Natural killer cell (primary cell): Measurements from ENCODE around the gene CLCN6. TPM values are rescaled to one million over a fixed set of nuclear protein-coding genes. Genes with fewer than 3 reads are reported as not detected.

ENCODE experiments used
- ATAC-seq, 3 donors: fragments of 150-1000 bp in 2 of 3; fragments of 200-7000 bp in 1 of 3; cut with Tn5 transposase; 1 replicate in 1 of 3; 2 replicates in 2 of 3; pipeline ENCODE4 v1.10.0; 2021; ENCODE audit warnings: mild to moderate bottlenecking in 2 of 3, moderate library complexity in 2 of 3
- DNase-seq, 2 donors: peaks; one replicate each; pipeline versions ENCODE4 v3.0.0 to v3.0.0-alpha.2; 2013 to 2021; ENCODE audit warnings: mixed read lengths in 1 of 2
- H3K27ac ChIP-seq: one replicate; pipeline ENCODE4 v1.5.1; 2013; ENCODE audit warnings: mild to moderate bottlenecking, low read length
- H3K27me3 ChIP-seq: one replicate; pipeline ENCODE4 v1.6.1; 2013; ENCODE audit warnings: low read length; ENCODE audit not compliant: control insufficient read depth, insufficient read depth
- H3K36me3 ChIP-seq: one replicate; pipeline ENCODE4 v1.6.1; 2013; ENCODE audit warnings: low read length; ENCODE audit not compliant: control insufficient read depth, insufficient read depth
- H3K4me1 ChIP-seq: one replicate; pipeline ENCODE4 v1.6.1; 2013; ENCODE audit warnings: low read length; ENCODE audit not compliant: control insufficient read depth, insufficient read depth
- H3K4me3 ChIP-seq: one replicate; pipeline ENCODE4 v1.5.1; 2013; ENCODE audit warnings: low read length
- H3K9me3 ChIP-seq: one replicate; pipeline ENCODE4 v1.6.1; 2013; ENCODE audit warnings: low read length; ENCODE audit not compliant: control insufficient read depth, insufficient read depth
- H3K27ac Mint-ChIP-seq, 2 donors: one replicate each; pipeline ENCODE4 v1.8.0; 2022; ENCODE audit warnings: mild to moderate bottlenecking in 2 of 2, mixed read lengths in 2 of 2, moderate library complexity in 1 of 2
- H3K27me3 Mint-ChIP-seq, 2 donors: one replicate each; pipeline ENCODE4 v1.8.0; 2022; ENCODE audit warnings: low read depth in 2 of 2, mixed read lengths in 2 of 2
- H3K36me3 Mint-ChIP-seq: one replicate; pipeline ENCODE4 v1.8.0; 2022; ENCODE audit warnings: mixed read lengths
- H3K4me1 Mint-ChIP-seq, 2 donors: one replicate each; pipeline ENCODE4 v1.8.0; 2022; ENCODE audit warnings: mixed read lengths in 2 of 2
- H3K4me3 Mint-ChIP-seq: one replicate; pipeline ENCODE4 v1.8.0; 2022; ENCODE audit warnings: mild to moderate bottlenecking, moderate library complexity, mixed read lengths
- H3K9me3 Mint-ChIP-seq, 2 donors: one replicate each; pipeline ENCODE4 v1.8.0; 2022; ENCODE audit warnings: mixed read lengths in 2 of 2
- WGBS: methylation state at CpG from one replicate; pipeline ENCODE4 v1.1.7; 2013; ENCODE audit warnings: missing lambda C conversion rate; ENCODE audit not compliant: insufficient coverage; 5-methylcytosine and 5-hydroxymethylcytosine counted together
- intact Hi-C: fragments of 100-400 bp; cut with micrococcal nuclease; formaldehyde crosslinking; loops from one replicate; pipeline ENCODE4 v1.14.2; 2022
- total RNA-seq, 4 donors: library from RNA; stranded (reverse); fragments of 120-200 nt in 1 of 4; gene quantifications; one replicate each; pipeline versions ENCODE4 v1.2.3 to v1.2.4, GENCODE V29; 2013 to 2022
- TF ChIP-seq, protein P1 (sequence below): fragments of 200-600 bp; IDR thresholded peaks from one replicate; pipeline ENCODE4 v1.8.0; 2022; ENCODE audit warnings: antibody characterized with exemption

CLCN6 gene
- total RNA-seq, 3 donors from 2014 or later (not counting 1 experiment from before 2014, with no cell fraction given) = 21.4 to 28.6 (median 25.6) TPM

DNA sequence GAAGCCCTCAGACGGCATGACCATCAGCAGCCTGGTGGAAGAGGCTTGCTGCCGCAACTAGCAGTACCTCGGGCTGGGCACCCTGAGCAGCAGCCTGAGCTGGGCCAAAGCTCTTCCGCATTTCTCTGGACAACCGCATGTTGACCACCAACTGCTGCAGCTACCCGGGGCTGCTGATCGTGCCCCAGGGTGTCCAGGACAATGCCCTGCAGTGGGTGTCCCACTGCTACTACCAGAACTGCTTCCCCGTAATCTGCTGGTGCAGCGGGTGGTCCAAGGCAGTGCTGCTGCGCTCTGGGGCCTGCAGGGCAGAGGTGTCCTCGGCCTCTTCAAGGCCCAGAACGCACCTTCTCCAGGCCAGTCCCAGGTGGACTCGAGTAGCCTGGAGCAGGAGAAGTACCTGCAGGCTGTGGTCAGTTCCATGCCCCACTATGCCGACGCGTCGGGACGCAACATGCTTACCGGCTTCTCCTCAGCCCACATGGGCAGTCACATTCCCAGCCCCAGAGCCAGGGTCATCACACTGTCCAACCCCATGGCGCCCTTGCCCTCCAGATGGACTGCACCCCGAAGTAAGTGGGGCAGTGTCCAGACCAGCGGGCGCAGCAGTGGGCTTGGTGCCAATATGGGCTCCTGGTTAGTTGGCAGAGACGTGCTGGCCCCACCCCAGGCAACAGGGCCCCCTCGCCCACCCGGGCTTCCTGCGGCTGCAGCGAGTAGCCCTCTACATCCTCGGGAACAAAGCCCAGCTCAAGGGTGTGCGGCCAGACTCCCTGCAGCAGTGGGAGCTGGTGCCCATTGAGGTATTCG is 72.3 kb downstream of the CLCN6 start:
- WGBS = 86% methylated on average over 31 of the region's 31 CpGs

GRCh38 chr1:11878891-11879190 is 72.8 kb downstream of the CLCN6 start:
- TF ChIP-seq, protein P1, sequence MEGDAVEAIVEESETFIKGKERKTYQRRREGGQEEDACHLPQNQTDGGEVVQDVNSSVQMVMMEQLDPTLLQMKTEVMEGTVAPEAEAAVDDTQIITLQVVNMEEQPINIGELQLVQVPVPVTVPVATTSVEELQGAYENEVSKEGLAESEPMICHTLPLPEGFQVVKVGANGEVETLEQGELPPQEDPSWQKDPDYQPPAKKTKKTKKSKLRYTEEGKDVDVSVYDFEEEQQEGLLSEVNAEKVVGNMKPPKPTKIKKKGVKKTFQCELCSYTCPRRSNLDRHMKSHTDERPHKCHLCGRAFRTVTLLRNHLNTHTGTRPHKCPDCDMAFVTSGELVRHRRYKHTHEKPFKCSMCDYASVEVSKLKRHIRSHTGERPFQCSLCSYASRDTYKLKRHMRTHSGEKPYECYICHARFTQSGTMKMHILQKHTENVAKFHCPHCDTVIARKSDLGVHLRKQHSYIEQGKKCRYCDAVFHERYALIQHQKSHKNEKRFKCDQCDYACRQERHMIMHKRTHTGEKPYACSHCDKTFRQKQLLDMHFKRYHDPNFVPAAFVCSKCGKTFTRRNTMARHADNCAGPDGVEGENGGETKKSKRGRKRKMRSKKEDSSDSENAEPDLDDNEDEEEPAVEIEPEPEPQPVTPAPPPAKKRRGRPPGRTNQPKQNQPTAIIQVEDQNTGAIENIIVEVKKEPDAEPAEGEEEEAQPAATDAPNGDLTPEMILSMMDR = no peak
- H3K36me3 ChIP-seq = no peaks in the 10 kb centered on the region
- no peaks in the 10 kb centered on the region for H3K9me3 ChIP-seq
- no peak for ATAC-seq
- Mint-ChIP-seq H3K4me1 (peaks cover 0 to 5% of the 10 kb centered on the region in 2 donors), H3K27me3 (peaks cover 0 to 3% of the 10 kb centered on the region in 2 donors), H3K9me3 (no peaks in the 10 kb centered on the region), H3K27ac (no peak overlapping the region), H3K36me3 (no peaks in the 10 kb centered on the region), H3K4me3 (no peak overlapping the region)
- no peaks in the 10 kb centered on the region for H3K4me1 ChIP-seq
- H3K27me3 ChIP-seq = no peaks in the 10 kb centered on the region
- intact Hi-C loops = no loop called here
- no peak for DNase-seq
- 85% methylated on average over 6 of the region's 6 CpGs for WGBS
- H3K27ac ChIP-seq = no peak overlapping the region
- H3K4me3 ChIP-seq = no peak overlapping the region

More for the DNA sequence above, 72.3 kb downstream of the CLCN6 start:
- TF ChIP-seq, protein P1 = no peak
- intact Hi-C loops = no loop called here
- Histone ChIP-seq H3K36me3 (no peaks in the 10 kb centered on the region), H3K27me3 (no peaks in the 10 kb centered on the region), H3K9me3 (no peaks in the 10 kb centered on the region), H3K4me3 (no peak overlapping the region), H3K4me1 (no peaks in the 10 kb centered on the region), H3K27ac (no peak overlapping the region)
- H3K36me3 Mint-ChIP-seq = no peaks in the 10 kb centered on the region
- peaks cover 0 to 5% of the 10 kb centered on the region in 2 donors for H3K4me1 Mint-ChIP-seq
- H3K27ac Mint-ChIP-seq = no peak overlapping the region
- no peak for DNase-seq
- peaks cover 0 to 3% of the 10 kb centered on the region in 2 donors for H3K27me3 Mint-ChIP-seq
- no peak overlapping the region for H3K4me3 Mint-ChIP-seq
- H3K9me3 Mint-ChIP-seq = no peaks in the 10 kb centered on the region
- no peak for ATAC-seq

GRCh38 chr1:11879311-11880180 is 73.6 kb downstream of the CLCN6 start:
- H3K4me3 Mint-ChIP-seq = no peak overlapping the region
- H3K9me3 ChIP-seq = no peaks in the 10 kb centered on the region
- no peaks in the 10 kb centered on the region for H3K27me3 ChIP-seq
- ATAC-seq (no peak), DNase-seq (no peak)
- TF ChIP-seq, protein P1 = no peak
- H3K36me3 Mint-ChIP-seq = no peaks in the 10 kb centered on the region
- H3K27ac ChIP-seq = no peak overlapping the region
- intact Hi-C loops = no loop called here
- WGBS = 88% methylated on average over 28 of the region's 28 CpGs
- no peaks in the 10 kb centered on the region for H3K4me1 ChIP-seq
- H3K4me3 ChIP-seq = no peak overlapping the region
- H3K27me3 Mint-ChIP-seq = no peaks in the 10 kb centered on the region
- no peaks in the 10 kb centered on the region for H3K36me3 ChIP-seq
- peaks cover 0 to 5% of the 10 kb centered on the region in 2 donors for H3K4me1 Mint-ChIP-seq
- H3K9me3 Mint-ChIP-seq = no peaks in the 10 kb centered on the region
- H3K27ac Mint-ChIP-seq = no peak overlapping the region
